SU-DHL-6 (cell line): Measurements from ENCODE around the gene MLKL.

Experiments
- CTCF ChIP-seq: fragments of 200-600 bp; sonication (generic); IDR thresholded peaks from one replicate; pipeline ENCODE4 v1.5.1; 2017; ENCODE audit warnings: antibody characterized with exemption, mild to moderate bottlenecking, low read length, moderate library complexity; ENCODE audit not compliant: insufficient read depth, poor library complexity, severe bottlenecking
- EZH2phosphoT487 ChIP-seq: fragments of 200-600 bp; sonication (generic), shearing (Covaris generic); conservative IDR thresholded peaks from 2 replicates; pipeline ENCODE4 v1.6.1; 2018; ENCODE audit warnings: mild to moderate bottlenecking, antibody characterized with exemption, low read length, moderate library complexity, mixed read lengths

- TF ChIP-seq CTCF (no peak), EZH2phosphoT487 (no peak)
Observed at GRCh38 chr16:74743045-74743667, 42.5 kb upstream of the MLKL start.
